ENCODE data around the gene LTBP1.
"Not testable (repeated sequence)": the region's sequence is repeated elsewhere in the genome, so short reads cannot be mapped to it uniquely, and the experiment has no call there.

Gene LTBP1

GRCh38 chr2:33235559-33235958 is 288.8 kb downstream of the LTBP1 start:
- DNase-seq = not testable (repeated sequence)

GRCh38 chr2:33236482-33237385 is 290.0 kb downstream of the LTBP1 start:
- peak; percentile 77 for DNase-seq

- DNase-seq = peak; percentile 56
Measured at GRCh38 chr2:33238111-33238510, 291.4 kb downstream of the LTBP1 start.

- peak; percentile 74 for DNase-seq
Measured at GRCh38 chr2:33240178-33240577, 293.4 kb downstream of the LTBP1 start.

- no peak for DNase-seq
Measured at GRCh38 chr2:33241072-33241471, 294.3 kb downstream of the LTBP1 start.

- no peak for DNase-seq
Measured at GRCh38 chr2:33241581-33241980, 294.8 kb downstream of the LTBP1 start.

GRCh38 chr2:33242845-33243244 is 296.1 kb downstream of the LTBP1 start:
- DNase-seq = peak; percentile 62

GRCh38 chr2:33246432-33246831 is 299.7 kb downstream of the LTBP1 start:
- no peak for DNase-seq

GRCh38 chr2:33247365-33247764 is 300.6 kb downstream of the LTBP1 start:
- DNase-seq = no peak

- no peak for DNase-seq
Measured at GRCh38 chr2:33250417-33251029, 303.8 kb downstream of the LTBP1 start.

- no peak for DNase-seq
Measured at GRCh38 chr2:33256162-33256755, 309.5 kb downstream of the LTBP1 start.

GRCh38 chr2:33258387-33258786 is 311.6 kb downstream of the LTBP1 start:
- no peak for DNase-seq

GRCh38 chr2:33262097-33262496 is 315.3 kb downstream of the LTBP1 start:
- DNase-seq = no peak

GRCh38 chr2:33264766-33265165 is 318.0 kb downstream of the LTBP1 start:
- no peak for DNase-seq

- DNase-seq = no peak
Measured at GRCh38 chr2:33265584-33266338, 319.0 kb downstream of the LTBP1 start.

GRCh38 chr2:33266467-33266866 is 319.7 kb downstream of the LTBP1 start:
- DNase-seq = no peak

GRCh38 chr2:33267043-33267442 is 320.3 kb downstream of the LTBP1 start:
- no peak for DNase-seq

GRCh38 chr2:33267756-33268155 is 321.0 kb downstream of the LTBP1 start:
- DNase-seq = peak; percentile 20

GRCh38 chr2:33268246-33268831 is 321.6 kb downstream of the LTBP1 start:
- DNase-seq = no peak

GRCh38 chr2:33272001-33272400 is 325.2 kb downstream of the LTBP1 start:
- DNase-seq = no peak

- no peak for DNase-seq
Measured at GRCh38 chr2:33273479-33273878, 326.7 kb downstream of the LTBP1 start.

GRCh38 chr2:33274524-33274923 is 327.8 kb downstream of the LTBP1 start:
- no peak for DNase-seq
